K562 (cell line): ENCODE measurements around the gene HAPLN2. TPM values are rescaled to one million over a fixed set of nuclear protein-coding genes. Genes with fewer than 3 reads are reported as not detected.

Source experiments
- IFI16 ChIP-seq: fragments of 250-450 bp; sonication (Bioruptor Pico); IDR thresholded peaks from 2 replicates; pipeline ENCODE4 v2.1.2; 2022; ENCODE audit warnings: mild to moderate bottlenecking, inconsistent platforms
- MTA2 ChIP-seq: fragments of 450-650 bp; IDR thresholded peaks from 2 replicates; pipeline ENCODE4 v1.6.1; 2016; ENCODE audit warnings: low read depth
- PKNOX1 ChIP-seq: fragments of 450-650 bp; IDR thresholded peaks from 2 replicates; pipeline ENCODE4 v1.6.1; 2016
- POLR2G ChIP-seq: fragments of 200-400 bp; formaldehyde crosslinking; IDR thresholded peaks from 2 replicates; pipeline ENCODE4 v1.6.1; 2017; ENCODE audit warnings: low read depth, mild to moderate bottlenecking, antibody characterized with exemption, low read length, moderate library complexity
- RBM22 ChIP-seq: fragments of 200-400 bp; formaldehyde crosslinking; IDR thresholded peaks from 2 replicates; pipeline ENCODE4 v1.6.1; 2018; ENCODE audit warnings: low read length, low read depth; ENCODE audit not compliant: poor library complexity, severe bottlenecking
- SMARCE1 ChIP-seq: fragments of 450-650 bp; IDR thresholded peaks from 2 replicates; pipeline ENCODE4 v1.7.1; 2016; ENCODE audit warnings: mild to moderate bottlenecking
- SP1 ChIP-seq: sonication (generic); formaldehyde crosslinking; IDR thresholded peaks from 2 replicates; pipeline ENCODE4 v1.8.1; 2022; ENCODE audit warnings: mild to moderate bottlenecking, missing genetic modification reagents
- STAT6 ChIP-seq: sonication (generic); formaldehyde crosslinking; IDR thresholded peaks from 2 replicates; pipeline ENCODE4 v1.8.1; 2023; ENCODE audit warnings: mild to moderate bottlenecking, missing genetic modification reagents
- TAF15 ChIP-seq: fragments of 200-400 bp; formaldehyde crosslinking; IDR thresholded peaks from 2 replicates; pipeline ENCODE4 v1.6.1; 2017; ENCODE audit warnings: mild to moderate bottlenecking, low read depth, low read length, moderate library complexity
- THAP12 ChIP-seq: fragments of 250-450 bp; sonication (Bioruptor Pico); IDR thresholded peaks from 2 replicates; pipeline ENCODE4 v1.9.0; 2021; ENCODE audit warnings: mild to moderate bottlenecking, inconsistent platforms
- USF1 ChIP-seq: sonication (generic); formaldehyde crosslinking; IDR thresholded peaks from 2 replicates; pipeline ENCODE4 v1.9.0; 2022; ENCODE audit warnings: mild to moderate bottlenecking, missing genetic modification reagents
- ZNF143 ChIP-seq: sonication (generic); formaldehyde crosslinking; IDR thresholded peaks from 2 replicates; pipeline ENCODE4 v1.9.0; 2022; ENCODE audit warnings: mild to moderate bottlenecking, missing genetic modification reagents
- ZNF445 ChIP-seq: fragments of 250-450 bp; sonication (Bioruptor Pico); IDR thresholded peaks from 2 replicates; pipeline ENCODE4 v1.4.0; 2020; ENCODE audit warnings: low read depth, mild to moderate bottlenecking, moderate library complexity
- ZNF644 ChIP-seq: fragments of 200-800 bp; sonication (Bioruptor generic); IDR thresholded peaks from 2 replicates; pipeline ENCODE4 v1.6.1; 2016; ENCODE audit warnings: low read depth, missing genetic modification characterization, missing compliant biosample characterization
- ZNF764 ChIP-seq: fragments of 250-450 bp; sonication (Bioruptor Pico); IDR thresholded peaks from 2 replicates; pipeline ENCODE4 v1.4.0; 2020; ENCODE audit warnings: low read depth, mild to moderate bottlenecking, moderate library complexity
- polyA plus RNA-seq, 8 experiments: library from polyadenylated mRNA; depleted of rRNA in 4 of 8; stranded (reverse) in 5 of 8; unstranded in 3 of 8; fragments of >200 nt; fragmentation: Nextera tagmentation in 2 of 8; fragmentation: Illumina TruSeq in 1 of 8; extraction: Ambion mirVana in 2 of 8; extraction: Trizol in 1 of 8; gene quantifications; 2 replicates each; pipeline versions ENCODE4 v1.2.1 to v1.2.3, GENCODE V29; 2011 to 2014; ENCODE audit warnings: inconsistent platforms in 1 of 8, missing spikeins in 1 of 8
- total RNA-seq, 7 experiments: library from RNA; depleted of rRNA in 6 of 7; stranded (reverse); fragments of >200 nt in 6 of 7; fragmentation: Illumina TruSeq in 2 of 7; extraction: Trizol in 2 of 7; gene quantifications; 2 replicates each; pipeline versions ENCODE4 v1.2.1 to v1.2.3, GENCODE V29; 2011 to 2021; ENCODE audit warnings: low replicate concordance in 1 of 7
- TF ChIP-seq, protein P1 (sequence below): sonication (generic); formaldehyde crosslinking; IDR thresholded peaks from 2 replicates; pipeline ENCODE4 v1.8.1; 2022; ENCODE audit warnings: missing genetic modification reagents
- TF ChIP-seq, protein P2 (sequence below): fragments of 450-650 bp; conservative IDR thresholded peaks from 2 replicates; pipeline ENCODE4 v1.6.1; 2016; ENCODE audit warnings: missing genetic modification characterization, low read depth, mild to moderate bottlenecking, missing compliant biosample characterization, moderate library complexity

HAPLN2 gene
- total and polyA plus RNA-seq, 9 of the 15 experiments (the other 6 are each of a cell fraction or from before 2014, with no cell fraction given) = 0.14 to 5.2 (median 3.8) TPM; not detected in 4

- TF ChIP-seq STAT6 (CRISPR knock-in tag) (no peak), ZNF445 (0 out of 2 replicates have a peak, but pooled peaks have one; percentile 22), ZNF644 (no peak), PKNOX1 (no peak), SP1 (no peak), TAF15 (no peak), IFI16 (CRISPR knock-in tag) (no peak), ZNF143 (no peak; the same call in none of the 2 replicates), USF1 (peak; percentile 32; the same call in 1 of the 2 replicates), RBM22 (no peak), MTA2 (no peak), POLR2G (peak; percentile 89), ZNF764 (CRISPR knock-in tag) (no peak), THAP12 (CRISPR knock-in tag) (peak; percentile 57; the same call in 1 of the 2 replicates), SMARCE1 (no peak)
- TF ChIP-seq, protein P1, sequence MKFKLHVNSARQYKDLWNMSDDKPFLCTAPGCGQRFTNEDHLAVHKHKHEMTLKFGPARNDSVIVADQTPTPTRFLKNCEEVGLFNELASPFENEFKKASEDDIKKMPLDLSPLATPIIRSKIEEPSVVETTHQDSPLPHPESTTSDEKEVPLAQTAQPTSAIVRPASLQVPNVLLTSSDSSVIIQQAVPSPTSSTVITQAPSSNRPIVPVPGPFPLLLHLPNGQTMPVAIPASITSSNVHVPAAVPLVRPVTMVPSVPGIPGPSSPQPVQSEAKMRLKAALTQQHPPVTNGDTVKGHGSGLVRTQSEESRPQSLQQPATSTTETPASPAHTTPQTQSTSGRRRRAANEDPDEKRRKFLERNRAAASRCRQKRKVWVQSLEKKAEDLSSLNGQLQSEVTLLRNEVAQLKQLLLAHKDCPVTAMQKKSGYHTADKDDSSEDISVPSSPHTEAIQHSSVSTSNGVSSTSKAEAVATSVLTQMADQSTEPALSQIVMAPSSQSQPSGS (CRISPR knock-in tag) = no peak
- TF ChIP-seq, protein P2, sequence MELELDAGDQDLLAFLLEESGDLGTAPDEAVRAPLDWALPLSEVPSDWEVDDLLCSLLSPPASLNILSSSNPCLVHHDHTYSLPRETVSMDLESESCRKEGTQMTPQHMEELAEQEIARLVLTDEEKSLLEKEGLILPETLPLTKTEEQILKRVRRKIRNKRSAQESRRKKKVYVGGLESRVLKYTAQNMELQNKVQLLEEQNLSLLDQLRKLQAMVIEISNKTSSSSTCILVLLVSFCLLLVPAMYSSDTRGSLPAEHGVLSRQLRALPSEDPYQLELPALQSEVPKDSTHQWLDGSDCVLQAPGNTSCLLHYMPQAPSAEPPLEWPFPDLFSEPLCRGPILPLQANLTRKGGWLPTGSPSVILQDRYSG (tag) = no peak
Measured at GRCh38 chr1:156623946-156624813, 5.0 kb downstream of the HAPLN2 start (continued).
